Inferior parietal cortex (tissue), 1 donor: ENCODE data around the gene SFMBT1.
"Not testable (repeated sequence)": the region's sequence is repeated elsewhere in the genome, so short reads cannot be mapped to it uniquely, and the experiment has no call there.

Experiments used
- DNase-seq: peaks from one replicate; pipeline ENCODE4 v3.0.0-alpha.2; 2016; ENCODE audit errors: extremely low spot score

The SFMBT1 gene

DNA sequence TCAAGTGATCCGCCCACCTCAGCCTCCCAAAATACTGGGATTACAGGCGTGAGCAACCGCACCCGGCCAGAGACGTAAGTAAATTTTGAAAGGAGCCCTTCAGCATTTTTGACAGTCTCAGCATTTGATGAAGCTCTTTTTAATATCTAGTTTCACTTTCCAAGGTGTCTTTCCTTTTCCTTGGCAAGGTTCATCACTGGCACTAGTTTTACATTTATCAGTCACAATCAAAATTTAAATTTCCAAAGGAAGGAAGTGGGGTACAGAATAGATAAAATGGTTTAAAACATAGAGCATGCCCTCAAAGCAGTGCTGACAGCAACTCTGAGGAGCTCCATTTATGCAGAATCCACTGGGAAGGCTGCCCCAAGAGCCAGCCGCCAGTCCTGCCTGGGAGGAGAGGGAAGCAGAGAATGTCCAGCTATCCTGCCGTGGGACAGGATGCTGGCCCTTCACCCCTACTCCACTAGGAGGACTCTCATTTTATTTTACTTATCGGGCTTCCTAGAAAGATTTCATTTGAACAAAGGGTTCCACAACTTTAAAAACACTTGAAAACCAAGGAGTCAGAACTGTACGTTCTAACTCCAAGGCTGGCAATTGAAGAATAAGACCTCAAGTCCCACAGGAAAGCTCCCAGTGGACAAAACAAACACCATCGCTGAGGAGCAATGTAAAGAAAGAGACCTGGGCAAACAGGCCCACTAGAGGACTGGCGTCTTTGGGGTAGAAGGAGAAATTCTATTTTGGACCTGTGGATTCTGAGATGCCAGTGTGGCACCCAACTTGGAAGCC lies 9.9 kb downstream of the SFMBT1 start:
- no peak for DNase-seq

DNA sequence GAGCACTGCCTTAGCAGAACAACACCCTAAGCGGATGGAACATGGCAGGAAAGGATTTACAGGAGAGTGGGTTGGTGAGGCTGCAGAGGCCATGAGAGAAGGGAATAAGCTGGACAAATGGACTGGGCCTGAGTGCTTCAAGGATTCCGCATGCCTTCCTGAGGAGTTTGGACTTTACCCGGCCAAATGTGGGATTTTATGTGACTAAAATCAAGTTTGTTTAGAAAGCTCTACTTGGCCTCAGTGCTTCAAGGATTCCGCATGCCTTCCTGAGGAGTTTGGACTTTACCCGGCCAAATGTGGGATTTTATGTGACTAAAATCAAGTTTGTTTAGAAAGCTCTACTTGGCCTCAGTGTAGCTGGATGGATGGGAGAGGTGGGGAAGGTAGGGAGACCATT lies 10.9 kb downstream of the SFMBT1 start:
- DNase-seq: not testable (repeated sequence)

DNA sequence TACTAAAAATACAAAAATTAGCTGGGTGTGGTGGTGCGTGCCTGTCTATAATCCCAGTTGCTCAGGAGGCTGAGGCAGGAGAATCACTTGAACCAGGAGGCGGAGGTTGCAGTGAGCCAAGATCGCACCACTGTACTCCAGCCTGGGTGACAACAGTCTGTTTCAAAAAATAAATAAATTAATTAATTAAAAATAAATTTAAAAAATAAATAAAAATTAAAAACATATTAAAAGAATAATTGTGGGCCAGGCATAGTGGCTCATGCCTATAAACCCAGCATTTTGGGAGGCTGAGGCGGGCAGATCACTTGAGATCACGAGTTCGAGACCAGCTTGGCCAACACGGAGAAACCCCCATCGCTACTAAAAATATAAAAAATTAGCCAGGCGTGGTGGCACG lies 11.5 kb downstream of the SFMBT1 start:
- DNase-seq: not testable (repeated sequence)

DNA sequence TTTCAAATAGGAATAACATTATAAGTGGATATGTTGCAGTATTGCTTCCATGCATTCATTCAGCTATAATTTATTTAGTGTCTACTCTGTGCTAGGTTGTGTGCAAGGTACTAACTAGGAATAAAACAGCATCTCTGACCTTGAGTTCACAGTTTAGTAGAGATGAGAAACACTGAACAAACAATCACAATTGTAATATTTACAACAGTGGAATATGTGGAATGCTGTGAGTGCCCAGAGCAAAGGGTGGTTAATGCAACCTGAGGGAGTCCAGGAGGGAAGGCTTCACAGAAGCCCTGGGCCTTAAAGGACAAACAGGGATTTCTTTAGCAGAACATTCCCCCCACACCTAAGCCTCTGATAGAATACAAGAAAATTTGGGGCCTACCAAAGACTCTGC lies 13.3 kb downstream of the SFMBT1 start:
- DNase-seq: no peak

DNA sequence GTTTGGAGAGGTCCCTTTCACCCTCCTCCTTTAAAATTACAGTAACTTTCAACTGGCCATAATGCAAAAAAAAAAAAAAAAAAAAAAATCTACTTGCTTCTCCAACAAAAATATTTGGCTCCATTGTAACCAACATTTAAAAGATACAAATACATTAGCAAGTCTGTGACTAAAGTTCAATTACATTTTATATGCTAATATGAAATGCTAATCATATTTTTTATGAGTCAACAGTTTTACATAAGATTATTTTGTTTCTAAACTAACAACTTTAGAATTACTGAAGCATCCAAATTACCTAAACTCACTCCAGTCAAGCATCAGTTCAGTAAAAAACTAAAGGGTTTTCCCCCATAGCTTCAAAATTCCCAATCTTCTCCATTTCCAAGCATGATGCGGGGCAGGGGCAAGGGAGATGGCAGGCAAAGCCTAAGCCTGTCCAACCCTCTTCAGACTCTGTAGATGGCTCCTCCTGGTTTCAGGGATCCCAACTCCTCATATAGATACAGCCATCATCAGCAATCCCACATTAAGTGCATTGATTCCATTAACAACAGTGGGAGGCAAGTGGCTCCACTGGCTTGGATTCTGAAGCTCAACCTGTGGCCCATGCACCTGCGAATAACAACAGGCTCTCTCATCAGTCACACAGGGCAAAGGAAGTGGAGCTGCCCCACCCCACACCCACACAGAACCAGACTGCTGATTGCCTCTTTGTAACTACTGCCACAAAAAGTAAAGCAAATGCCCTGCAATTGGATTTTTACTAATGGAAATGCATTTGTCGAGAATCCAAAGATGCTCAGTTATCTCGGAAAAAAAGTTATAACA lies 15.0 kb downstream of the SFMBT1 start:
- no peak for DNase-seq

DNA sequence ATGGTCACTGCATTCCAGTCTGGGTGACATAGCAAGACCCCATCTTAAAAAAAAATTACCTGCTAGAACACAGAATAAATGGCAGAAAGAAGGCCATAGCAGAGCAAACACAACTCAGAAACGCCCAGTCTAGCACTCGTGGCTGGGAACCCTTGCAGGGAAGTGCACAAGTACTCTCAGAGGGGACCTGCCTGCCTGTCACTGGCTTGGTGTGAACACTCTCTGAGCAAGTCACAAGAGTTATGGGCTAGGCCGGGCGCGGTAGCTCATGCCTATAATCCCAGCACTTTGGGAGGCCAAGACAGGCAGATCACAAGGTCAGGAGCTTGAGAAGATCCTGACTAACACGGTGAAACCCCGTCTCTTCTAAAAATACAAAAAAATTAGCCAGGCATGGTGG lies 17.2 kb downstream of the SFMBT1 start:
- no peak for DNase-seq

DNA sequence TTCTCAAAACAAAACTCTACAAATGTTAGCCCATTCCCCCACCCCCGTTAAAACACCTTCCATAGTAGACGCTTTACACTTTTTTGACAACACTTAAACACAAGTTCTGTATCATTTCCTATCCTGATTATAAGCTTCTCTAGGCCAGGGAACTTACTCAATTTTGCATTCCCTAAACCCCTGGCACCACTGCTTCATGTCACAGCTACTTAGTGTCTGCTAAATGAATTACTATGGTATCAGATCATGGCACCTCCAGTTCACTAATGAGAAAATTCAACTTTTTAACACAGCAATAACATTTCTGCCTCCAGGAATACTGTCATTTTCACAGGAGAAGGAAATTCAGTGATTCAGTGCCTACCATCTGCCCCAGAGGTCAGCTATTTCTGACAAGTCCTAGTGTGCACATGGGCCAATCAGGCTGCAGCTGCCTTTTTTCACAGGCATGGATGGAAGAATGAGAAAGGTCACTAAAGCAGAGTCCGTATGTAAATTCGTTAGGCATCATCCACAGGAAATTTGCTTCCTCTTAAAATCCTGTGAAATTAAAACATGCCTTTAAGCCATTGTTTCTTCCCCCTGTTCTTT lies 18.5 kb downstream of the SFMBT1 start:
- DNase-seq: no peak

DNA sequence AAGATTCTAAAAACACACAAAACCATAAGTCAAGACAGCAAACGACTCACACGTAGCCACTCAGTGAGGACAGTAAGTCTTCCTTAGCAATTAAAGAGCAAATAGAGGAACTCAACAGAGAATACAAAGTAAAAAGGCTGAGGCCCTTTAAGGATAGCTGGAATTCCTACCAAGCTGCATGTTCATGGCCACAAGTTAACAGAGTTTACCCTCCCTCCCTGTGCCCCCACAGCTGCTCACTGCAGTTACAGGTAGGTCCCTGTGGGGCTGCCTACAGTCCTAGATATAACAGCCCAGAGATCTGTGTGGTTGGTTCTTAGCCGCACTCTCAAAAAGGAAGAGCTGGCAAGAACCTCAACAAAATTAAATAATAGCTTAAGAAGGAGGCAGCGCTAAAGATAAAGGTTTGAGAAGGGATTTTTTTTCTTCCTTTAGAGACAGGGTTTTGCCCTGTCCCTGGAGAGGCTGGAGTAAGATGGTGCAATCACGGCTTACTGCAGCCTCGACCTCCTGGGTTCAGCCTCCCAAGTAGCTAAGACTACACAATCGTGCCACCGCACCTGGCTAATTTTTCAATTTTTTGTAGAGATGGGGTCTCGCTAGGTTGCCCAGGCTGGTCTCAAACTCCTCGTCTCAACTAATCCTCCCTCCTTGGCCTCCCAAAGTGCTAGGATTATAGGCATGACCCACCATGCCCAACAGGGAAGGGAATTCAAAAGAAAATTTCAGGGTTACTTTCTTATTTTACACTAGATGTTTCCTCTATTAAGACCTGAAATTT lies 19.3 kb downstream of the SFMBT1 start:
- DNase-seq: no peak

DNA sequence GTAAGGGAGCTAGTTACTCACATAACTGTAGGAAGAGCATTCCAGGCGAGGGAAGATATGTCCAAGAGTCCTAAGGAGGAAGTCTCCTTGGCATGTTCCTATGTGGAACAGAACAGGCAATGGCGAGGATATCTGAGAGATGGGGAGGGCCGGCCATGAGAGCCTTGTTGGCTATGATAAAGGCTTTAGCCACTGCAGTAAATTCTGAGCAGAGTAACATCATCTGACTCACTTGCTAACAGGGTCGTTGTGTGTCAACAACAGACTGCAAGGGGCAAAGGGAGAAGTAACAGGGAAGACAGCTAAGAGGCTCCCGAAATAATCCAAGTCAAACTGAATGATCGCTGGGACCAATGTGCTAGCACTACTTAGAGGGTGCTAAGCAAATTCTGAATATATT lies 21.6 kb downstream of the SFMBT1 start:
- DNase-seq: no peak

DNA sequence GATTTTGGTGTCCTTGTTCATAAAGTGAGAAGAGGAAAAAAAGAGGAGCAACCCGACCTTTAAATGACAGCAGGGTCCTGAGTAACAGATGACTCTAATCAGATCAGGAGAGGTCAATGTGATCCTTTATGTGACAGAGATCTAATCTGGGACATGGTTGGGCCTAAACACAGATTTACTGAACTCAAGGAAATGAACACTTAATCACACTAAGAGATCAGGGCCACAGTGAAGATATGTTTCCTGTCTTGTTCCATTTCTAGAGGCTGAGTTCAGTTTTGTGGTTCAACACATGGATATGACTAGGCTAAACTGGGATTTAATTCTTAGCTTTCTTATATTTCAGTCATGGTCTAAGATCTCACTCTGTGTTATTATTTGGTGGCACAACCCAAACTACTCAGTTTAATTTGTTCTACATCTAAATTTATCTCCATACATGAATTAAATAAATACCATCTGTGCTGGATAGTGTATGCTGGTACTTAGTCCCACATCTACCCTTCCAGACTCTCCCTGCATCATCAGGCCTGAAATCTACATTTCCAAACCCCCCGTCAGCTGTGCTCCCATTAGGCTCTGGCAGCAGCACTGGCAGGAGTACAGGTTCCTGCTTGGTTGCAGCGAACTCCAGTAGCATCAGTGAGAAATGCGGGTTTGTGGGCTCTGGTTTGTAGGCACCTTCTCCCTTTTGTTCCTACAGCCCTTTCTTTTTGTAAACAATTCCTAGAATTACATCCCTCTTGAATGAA lies 22.6 kb downstream of the SFMBT1 start:
- DNase-seq: no peak

DNA sequence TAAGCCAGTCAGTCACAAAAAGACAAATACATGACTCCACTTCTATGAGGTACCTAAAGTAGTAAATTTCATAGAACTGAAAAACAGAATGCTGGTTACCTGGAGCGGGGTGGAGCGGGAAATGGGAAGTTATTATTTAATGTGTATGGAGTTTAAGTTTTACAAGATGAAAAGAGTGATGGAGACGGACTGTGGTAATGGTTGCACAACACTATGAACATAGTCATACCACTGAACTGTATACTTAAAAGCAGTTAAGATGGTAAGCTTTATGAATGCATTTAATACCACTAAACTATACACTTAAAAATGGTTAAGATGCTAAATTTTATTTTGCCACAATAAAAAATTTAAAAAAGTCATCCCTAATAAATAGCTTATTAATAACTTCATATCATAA lies 23.2 kb downstream of the SFMBT1 start:
- no peak for DNase-seq

DNA sequence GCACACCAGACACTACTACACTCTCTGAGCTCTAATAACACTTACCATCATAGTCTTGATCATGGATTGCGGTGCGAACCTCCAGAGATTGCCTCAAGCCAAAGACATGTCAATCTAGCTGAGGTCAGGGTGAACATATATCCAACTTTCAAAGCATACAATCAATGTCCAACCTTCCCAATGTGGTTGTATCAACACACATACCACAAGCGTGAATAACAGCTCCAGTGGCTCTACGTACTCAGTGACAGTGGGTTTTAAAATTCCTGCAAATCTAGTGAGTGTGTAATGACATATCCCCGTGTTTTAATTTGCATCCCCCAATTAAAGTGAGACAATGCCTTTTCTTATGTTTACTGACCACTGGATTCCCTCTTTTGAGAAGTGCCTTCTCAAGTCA lies 29.6 kb downstream of the SFMBT1 start:
- DNase-seq: no peak

DNA sequence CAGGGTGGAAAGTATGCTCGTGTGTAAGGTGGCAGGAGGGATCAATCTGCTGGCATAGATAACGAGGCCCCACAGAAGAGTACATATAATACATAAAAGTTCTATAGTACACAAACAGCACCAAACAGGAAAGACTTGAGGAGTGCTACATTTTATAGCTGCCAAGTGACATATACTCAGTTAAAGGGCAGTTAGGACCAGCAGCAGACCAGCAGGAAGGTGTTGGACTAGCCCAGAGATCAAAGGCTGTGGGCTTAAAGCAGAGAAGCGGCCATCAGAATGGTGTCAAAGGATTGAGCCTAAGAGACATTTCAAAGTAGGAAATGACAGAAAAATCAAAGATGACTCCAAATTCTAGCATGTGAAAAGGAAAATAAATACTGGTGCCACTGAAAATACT lies 34.5 kb downstream of the SFMBT1 start:
- no peak for DNase-seq

DNA sequence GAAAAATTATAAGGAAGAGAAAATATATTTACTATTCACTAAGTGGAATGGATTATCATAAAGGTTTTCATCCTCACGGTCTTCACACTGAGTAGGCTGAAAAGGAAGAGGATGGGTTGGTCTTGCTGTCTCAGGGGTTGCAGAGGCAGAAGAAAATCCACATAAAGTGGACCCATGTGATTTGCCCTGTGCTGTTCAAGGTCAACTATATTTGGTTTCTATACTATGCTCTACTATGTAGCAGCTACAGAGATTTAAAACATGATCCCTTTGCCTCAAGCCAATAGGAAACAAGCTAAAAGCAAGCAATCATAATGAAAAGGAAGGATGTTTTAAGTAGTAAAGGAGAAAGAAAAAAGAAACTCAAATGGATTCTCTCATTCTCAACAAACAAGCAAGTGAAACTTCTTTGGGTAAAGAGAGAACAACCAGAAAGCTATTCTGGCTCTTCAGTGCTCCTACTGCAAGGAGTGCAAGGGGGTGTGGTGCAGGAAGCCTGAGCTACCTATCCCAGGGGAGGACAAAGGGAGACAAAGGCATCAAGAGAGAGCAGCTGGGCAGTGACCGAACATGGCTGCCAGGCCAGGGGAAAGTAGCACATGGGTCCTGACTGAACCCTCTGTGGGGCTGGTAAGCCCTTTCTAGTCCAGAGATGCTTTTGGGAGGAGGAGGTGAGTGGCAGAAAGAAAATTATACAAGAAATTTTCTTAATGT lies 35.9 kb downstream of the SFMBT1 start:
- DNase-seq: no peak

DNA sequence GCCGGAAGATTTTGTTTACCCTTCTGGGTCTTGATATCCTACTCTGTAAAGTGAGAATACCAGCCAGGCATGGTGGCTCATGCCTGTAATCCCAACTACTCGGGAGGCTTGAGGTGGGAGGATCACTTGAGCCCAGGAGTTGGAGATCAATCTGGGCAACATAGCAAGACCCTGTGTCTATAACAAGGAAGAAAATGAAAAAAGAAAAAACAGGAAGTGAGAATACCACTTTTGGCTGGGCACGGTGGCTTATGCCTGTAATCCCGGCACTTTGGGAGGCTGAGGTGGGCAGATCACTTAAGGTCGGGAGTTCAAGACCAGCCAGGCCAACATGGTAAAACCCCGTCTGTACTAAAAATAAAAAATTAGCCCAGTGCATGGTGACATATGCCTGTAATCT lies 36.9 kb downstream of the SFMBT1 start:
- no peak for DNase-seq

DNA sequence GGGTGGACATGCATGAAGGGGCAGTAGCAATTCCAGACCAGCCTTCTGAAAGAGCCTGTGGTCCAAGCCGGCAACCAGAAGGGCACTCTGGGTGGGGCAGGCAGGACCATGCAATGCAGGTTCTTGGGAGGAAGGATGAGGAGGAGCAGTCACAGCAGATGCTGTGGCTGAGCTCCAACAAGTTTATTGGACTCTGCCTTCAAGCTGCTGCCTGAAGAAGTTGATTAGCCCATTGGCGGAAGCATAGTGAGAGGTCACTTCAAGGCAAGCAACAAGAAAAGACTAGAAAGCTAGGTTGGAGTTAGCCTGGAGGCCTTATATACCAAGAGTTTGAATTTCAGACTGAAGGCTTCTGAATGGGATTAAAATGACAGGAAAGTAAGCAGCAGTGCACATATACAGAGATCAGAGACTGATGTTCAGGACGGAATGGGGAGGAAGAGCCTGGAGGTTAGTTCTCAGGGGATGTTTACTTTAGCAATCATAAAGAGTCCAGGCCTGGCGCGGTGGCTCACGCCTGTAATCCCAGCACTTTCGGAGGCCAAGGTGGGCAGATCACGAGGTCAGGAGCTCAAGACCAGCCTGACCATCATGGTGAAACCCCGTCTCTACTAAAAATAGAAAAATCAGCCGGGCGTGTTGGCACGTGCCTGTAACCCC lies 39.9 kb downstream of the SFMBT1 start:
- no peak for DNase-seq

DNA sequence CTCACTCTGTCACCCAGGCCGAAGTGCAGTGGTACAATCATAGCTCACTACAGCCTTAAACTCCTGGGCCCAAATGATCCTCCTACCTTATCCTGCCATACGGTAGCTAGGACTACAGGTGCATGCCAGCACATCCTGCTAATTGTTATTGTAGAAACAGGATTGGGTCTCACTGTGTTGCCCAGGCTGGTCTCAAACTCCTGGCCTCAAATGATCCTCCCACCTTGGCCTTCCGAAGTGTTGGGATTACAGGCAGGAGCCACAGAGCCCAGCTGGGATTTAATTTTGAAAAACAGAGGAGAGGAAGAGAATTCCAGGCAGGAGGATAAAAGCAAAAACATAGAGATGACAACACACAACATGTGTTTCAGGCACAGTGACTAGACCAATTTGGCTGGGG lies 40.5 kb downstream of the SFMBT1 start:
- DNase-seq: no peak

DNA sequence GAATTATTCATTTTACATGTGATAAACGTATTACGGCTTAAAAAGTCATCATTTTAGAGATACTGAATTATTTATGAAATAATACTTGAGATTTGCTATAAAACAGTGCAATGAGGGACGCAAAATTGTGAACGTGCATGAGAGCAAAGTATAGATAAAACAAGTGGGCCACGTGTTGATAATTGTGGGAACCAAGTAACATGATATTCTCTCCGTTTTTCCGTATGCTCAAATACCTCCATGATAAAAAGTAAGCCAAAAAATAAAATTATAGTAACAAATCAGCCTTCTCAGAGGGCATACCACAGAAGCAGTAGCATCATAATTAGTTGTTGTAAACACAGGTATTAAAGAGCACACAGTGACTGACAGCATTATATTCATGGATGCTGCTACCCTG lies 42.6 kb downstream of the SFMBT1 start:
- DNase-seq: no peak

DNA sequence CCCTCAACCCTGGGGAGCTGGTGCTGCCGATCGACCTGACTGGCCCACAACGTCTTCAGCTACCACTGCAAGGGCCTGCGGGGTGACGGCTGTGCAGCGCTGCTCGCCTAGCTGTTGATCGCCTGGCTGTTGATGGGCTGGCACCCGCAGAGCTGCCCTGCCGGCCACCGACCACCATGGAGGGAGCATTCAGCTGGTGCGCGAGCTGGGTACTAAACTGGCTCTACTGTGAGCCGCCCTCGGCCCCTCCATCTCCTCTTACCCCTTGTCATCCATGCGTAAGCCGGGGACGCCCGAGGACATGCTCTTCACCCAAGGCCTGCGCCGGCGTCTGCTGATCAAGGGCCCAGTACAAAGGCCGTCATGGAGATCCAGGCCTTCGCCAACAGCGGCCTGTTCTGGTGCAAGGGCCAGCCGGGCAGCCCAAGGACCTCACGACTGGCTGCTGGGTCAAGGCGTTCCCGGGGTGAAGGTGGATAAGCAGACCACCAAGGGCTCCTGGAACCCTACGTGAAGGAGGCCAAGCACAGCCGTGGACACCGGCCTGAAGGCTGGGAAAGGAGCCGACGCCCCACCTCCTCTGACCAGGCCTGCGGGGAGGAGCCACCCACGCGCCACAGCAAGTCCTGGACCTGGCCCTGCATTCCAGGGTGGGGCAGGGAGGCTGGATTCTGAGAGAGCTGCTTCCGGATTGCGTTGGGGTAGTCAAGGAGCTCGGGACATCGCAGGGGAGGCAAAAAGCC lies 46.9 kb downstream of the SFMBT1 start:
- no peak for DNase-seq
